NCI-H2107 treated with DMSO at 0.1 percent for 48 hours (cell line): Measurements from ENCODE around the gene SYTL3.
"Not testable (repeated sequence)": the region's sequence is repeated elsewhere in the genome, so short reads cannot be mapped to it uniquely, and the experiment has no call there.

ENCODE experiments used
- DNase-seq: peaks from one replicate; lab custom pipeline; 2025; ENCODE audit not compliant: unreplicated experiment; lab: John Stamatoyannopoulos, UW

Gene SYTL3

DNA sequence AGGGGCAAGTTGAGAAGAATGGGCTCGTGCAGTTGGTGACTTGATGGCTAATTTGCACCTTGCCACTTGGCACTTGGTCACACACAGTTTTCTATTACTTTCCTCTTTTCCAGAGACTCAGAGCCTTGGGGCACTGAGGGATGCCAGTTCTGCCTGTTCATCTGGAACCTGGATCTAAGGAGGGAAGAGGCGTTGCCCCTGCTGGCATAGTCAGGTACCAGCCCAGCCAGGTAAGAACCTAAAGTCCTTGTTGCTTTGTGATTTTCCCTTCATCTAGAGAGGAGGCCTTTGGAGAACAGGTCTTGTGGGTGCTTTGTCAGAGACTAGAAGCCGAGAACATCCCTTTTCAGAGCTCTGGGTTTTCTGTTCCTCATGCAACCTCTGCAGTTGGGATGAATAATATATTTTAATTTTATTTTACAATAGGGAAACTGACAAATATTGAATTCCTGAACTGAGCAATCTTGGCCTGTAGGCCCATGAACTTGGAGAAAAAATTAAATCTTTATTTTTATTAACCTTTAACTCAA lies 11.4 kb downstream of the SYTL3 start:
- DNase-seq, result no peak

DNA sequence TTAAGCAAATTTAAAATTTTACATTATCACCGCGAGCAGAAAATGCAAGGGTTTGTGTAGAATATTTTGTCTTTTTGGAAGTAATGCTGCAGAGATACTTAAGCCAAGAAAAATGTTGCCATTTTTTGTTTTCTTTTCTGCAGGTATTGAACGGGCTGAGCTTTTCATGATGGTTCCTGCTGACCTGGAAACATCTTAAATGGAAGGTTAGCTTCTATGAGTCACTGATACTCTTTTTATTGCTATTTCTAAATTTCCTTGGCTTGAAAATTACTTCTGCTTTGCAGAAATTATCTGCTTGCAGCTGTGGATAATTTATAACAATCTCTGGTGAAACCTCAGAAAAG lies 12.7 kb downstream of the SYTL3 start:
- DNase-seq, result peak; percentile 61

DNA sequence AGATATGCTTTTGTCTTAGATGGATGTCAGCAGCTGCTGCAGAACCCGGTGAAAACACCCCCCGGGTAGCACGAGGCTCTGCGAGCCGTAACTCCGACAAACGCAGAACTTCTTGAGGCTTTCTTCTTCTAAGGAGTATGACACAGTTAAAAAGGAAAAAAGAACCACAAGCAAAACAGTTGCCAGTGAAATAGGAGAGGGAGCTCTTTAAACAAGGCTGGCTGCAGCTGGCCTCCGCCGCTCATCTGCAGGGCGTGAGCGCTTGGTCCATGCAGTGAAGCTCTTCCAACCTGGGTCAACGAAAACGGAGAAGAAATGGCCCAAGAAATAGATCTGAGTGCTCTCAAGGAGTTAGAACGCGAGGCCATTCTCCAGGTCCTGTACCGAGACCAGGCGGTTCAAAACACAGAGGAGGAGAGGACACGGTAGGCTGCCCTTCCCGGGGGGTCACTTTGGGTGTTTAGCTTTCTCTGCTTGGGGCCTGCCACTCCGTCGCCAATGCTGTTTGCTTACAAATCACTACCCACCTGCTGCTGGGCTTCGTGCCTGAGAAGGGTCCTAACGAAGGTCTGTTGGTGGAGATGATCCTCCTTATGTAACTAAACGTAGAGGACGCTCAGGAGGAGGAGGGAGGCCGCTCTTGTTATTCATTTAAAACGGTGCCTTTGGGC lies 13.2 kb downstream of the SYTL3 start:
- DNase-seq, result peak; percentile 68

DNA sequence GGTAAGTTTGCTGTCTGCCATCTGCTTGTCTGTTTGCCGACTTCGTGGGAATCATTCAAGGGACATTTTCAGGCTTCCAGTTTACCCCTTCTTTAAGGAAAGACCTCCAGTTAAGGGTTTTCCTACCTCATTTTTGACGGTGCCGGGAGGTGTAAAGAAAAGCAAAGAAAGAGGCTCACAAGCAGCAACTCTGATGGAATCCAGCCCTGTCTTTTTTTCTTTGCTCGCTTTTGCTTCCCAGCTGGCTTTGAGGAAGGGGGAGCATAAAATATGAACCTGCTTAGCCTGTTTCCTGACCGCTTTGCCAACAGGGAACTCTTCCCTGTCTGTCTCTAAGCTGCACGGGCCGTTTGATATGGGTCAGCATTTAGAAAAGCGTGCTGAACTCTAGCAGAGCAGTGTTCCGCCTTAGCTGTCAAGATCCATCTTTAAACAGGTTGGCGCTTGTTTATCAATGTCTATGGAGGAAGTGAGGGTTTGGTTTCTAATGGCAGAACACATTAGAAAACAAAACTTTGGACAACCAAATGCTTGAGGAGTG lies 13.8 kb downstream of the SYTL3 start:
- peak; percentile 57 for DNase-seq

DNA sequence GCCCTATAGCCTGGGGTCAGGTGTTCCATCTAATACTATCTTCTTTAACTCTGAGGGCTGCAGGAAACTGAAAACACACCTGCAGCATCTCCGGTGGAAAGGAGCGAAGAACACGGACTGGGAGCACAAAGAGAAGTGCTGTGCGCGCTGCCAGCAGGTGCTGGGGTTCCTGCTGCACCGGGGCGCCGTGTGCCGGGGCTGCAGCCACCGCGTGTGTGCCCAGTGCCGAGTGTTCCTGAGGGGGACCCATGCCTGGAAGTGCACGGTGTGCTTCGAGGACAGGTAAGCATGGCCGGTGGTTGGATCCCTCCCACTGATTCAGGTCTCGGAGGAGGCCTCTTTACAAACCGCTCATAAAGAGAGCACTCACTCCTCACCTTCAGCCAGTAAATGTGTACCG lies 15.5 kb downstream of the SYTL3 start:
- DNase-seq, result no peak

DNA sequence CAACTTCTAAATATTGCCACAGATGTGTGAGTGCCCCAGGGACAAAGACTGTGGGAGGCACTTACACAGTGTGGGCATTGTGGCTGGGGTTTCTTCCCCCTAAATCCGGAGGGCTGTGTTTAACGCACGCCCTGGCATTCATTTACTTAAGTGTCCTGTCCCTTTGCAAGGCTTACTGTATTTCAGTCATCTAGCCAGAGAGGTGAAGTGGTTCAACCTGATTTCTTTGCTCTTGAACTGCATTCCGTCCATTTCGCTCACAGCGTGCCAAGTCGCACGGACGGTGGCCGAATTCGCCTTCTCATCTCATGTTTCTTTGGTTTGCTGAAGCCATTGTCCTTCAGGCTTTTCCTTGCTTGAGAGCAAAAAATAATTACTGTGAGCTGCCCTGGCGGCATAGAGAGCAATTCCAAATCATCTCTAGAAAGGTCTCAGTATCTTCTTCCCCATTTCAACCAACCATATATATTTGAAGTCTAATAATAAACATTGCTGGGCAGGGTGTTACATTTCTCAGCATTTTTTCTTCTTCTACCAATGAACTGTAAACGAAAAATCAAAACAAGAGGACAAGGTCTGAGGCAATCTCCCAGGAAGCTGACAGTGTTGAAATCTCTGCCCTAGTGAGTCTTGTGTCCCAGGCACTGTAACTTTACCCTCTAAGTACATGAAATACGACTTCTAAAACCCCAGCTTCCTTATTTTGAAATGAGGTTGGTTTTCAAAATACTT lies 16.9 kb downstream of the SYTL3 start:
- DNase-seq, result peak; percentile 34

DNA sequence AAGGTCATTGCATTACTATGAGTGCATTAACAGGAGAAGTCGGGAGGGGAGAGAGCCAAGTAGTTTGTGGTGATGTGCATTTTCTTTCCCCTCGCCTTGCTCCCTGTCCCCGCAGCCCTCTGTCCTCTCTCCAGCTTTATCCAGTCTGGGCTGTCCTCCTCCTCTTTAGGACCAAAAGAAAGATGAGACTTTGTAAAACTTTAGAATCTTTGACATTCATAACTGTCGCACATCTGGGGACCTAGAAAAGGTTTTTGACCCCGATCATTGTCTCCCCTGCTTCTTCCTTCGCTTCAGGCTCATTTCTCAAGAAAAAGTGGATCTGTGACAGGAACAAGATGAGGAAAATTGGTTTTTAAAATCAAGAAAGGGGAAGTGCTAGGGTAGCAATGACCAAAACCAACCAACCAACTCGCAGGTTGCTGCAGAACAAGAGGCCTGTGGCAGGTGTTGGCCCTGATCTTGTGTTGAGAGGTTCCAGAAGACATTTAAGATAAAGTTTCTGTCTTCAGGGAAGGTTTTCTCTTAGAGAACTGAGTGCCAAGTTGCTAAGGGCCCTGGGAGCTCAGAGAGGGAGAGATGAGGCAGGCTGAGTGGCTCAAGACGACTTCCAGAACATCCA lies 17.6 kb downstream of the SYTL3 start:
- no peak for DNase-seq

DNA sequence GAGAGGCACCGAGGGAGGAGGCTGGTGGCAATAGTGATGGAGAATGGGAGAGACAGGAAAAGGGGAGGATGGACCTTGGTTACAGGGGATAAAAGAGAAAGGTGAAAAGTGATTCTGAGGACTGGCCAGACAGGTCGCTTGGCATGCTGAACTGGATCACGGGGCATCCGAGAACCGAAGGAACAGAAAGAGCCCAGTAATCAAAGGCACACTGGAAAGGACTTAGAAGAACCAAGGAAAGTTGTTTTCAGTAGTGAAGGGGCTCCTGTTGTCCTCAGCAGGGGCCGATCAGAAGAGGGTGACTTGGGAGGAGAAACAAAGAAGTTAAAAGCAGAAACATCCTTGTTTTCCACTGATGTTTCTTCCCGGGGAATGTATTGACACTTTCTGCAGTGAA lies 18.9 kb downstream of the SYTL3 start:
- DNase-seq, result no peak

DNA sequence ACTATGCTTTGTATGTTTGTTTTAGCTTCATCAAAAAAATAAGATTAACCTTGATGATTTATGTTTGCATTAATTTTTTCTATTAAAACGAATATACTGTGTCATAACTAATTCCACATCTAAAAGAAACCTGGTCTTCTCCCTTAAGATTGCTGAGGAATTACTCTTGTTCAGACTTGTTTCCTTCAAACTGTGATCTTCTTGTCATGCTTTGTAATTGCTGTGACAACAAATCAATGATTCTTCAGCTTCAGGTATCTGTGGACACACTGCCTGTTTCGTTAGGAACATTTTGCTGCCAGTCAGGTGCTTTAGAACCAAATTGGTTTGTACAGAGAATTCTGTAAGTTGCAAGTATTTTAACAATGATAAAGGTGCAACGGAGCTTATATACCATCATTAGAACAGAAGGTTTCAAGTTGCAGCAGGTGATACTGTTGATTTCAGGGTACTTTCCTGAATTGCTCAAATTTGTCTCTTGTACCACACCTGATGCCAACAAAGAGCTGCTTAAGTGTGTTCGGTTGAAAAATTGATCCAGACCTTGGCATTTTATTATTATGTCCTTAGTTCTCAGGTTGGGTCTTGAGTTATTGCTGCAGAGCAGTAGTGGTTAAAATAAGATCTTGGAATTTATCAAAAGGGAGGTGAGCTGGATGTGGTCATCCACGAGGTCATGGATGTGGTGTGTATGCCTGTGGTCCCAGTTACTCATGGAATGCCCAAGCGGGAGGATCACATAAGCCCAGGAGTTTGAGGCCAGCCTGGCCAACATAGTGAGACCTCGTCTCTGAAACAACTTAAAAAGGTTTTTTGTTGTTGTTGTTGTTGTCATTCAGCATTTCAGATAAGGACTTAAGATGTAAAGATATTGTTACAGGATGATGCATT lies 19.5 kb downstream of the SYTL3 start:
- DNase-seq, result peak; percentile 50

DNA sequence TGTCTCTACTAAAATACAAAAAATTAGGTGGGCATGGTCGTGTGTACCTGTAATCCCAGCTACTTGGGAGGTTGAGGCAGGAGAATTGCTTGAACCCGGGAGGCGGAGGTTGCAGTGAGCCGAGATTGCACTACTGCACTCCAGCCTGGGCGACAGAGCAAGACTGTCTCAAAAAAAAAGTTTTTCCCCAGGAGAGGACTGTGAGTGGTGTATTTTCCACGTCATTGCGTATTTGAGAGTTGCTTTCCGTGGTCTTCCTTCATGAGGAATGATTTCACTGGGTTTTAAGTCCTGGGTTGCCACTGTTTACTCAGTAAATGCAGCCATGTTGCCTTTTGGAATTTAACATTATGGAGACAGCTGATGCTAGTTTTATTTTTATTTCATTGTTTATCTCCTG lies 22.3 kb downstream of the SYTL3 start:
- not testable (repeated sequence) for DNase-seq

DNA sequence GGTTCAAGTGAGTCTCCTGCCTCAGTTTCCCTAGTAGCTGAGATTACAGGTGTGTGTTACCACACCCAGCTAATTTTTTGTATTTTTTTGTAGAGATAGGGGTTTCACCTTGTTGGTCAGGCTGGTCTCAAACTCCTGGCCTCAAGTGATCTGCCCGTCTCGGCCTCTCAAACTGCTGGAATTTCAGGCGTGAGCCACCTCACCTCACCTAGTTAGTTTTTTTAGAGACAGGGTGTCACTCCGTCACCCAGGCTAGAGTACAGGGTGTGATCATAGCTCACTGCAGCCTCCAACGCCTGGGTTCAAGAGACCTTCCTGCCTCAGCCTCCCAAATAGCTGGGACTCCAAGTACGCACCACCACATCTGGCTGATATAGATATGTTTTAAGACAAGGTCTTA lies 22.9 kb downstream of the SYTL3 start:
- no peak for DNase-seq

DNA sequence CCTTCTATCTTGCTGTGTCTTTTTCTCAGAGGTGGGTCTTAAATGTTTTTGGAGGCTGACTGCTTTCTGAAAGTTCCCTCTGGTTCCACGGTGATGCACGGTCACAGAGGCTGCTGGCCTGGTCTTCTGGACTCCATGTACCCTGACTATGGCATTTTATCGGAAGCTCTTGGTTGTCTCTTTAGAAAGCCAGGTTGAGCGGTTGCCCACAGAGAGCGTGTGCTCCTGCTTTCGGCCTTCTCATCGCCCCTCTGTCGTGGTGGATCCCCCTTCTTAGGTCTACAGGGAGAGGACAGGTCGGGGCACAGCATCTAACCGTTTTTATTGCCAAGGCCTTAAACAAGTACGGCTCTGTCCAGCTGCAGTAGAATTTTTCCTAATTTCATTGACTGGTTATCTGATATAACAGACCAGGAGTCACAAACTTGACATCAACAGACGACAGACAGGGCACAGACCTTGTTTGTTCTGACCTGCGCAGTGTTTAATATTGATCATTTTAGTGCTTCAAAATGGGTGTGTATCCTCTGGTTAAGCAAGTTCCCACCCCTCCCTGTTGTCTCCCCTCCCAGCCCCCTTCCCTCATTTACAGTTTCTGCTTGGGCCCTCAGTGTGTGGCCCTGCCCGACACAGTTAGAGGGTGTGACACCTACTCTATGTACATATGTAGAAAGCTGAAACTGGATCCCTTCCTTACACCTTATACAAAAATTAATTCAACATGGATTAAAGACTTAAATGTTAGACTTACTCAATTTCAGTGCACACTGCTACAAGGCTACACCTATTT lies 24.7 kb downstream of the SYTL3 start:
- no peak for DNase-seq

DNA sequence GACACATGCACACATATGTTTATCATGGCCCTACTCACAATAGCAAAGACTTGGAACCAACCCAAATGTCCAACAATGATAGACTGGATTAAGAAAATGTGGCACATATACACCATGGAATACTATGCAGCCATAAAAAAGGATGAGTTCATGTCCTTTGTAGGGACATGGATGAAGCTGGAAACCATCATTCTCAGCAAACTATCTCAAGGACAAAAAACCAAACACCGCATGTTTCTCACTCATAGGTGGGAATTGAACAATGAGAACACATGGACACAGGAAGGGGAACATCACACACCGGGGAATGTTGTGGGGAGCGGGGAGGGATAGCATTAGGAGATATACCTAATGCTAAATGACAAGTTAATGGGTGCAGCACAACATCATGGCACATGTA lies 27.2 kb downstream of the SYTL3 start:
- DNase-seq, result not testable (repeated sequence)

DNA sequence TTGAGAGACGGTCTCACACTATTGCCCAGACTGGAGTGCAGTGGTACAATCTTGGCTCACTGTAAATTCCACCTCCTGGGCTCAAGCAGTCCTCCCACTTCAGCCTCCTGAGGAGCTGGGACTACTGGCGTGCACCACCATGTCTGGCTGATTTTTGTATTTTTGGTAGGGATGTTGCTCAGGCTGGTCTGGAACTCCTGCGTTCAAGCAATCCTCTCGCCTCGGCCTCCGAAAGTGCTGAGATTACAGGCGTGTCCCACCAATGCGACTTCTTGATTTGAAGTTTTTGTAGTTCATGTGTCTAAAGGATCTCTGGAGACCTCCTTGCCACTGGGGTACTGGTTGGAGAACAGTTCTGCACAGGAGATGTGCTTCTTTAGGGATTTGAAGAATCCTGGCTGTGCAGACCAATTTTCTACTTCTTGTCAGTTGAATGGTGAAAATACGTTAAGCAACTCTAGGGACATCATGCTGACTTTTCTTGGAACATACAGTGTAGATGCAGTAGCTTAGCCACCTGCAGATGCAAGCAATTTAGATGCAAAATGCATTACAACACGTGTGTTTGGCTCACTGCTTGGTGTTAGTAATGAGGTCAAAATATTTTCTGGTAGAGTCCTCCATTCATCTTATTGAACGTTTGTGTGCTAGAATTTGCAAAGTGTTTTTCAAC lies 28.2 kb downstream of the SYTL3 start:
- no peak for DNase-seq

DNA sequence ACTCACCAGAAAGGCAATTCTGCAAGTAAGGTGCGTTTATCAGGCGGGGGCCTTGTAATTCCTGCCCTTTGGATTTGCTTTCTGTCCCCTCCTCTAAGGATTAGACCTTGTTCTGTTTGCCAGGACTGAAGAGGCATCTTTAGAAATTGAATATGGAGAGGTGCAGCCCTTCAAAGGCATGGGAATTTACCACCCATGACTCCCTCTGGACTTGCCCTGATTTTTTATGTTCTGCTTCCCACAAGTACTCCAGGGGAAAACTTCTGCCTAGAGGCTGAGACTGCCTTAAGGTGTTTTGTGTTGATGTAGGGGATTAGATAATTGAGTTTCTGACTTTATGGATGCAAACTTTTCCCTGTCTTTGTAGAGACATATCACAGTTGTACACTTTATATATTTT lies 30.2 kb downstream of the SYTL3 start:
- no peak for DNase-seq

DNA sequence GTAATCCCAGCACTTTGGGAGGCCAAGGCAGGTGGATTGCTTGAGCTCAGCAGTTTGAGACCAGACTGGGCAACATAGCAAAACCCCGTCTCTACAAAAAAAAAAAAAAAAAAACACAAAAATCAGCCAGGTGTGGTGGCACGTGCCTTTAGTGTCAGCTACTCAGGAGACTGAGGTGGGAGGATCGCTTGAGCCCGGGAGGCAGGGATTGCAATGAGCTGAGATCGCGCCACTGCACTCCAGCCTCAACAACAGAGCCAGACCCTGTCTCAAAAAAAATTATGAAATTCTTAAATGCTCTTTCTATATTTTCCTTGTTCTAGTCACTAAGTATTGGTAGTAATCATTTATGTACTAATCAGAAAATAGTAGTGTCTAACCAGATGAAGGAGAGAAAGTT lies 30.6 kb downstream of the SYTL3 start:
- no peak for DNase-seq

DNA sequence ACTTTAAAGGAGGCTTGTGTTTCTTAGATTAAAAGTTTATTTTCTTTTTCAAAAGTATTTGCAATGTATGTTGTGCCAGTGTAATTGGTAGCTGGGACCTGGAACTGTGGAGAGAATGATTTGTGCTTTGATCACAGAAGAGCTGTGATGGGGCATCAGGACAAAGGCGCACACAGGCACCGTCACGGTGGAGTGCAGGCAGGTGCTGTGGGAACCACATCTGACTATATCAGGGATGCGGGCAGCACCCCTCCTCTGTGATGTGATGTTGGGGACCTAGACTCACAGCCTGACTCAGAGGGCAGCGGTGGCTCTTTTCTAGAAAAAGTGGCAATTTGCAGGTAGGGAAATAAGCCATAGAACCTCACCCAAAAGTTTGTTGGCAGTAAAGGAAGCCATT lies 34.5 kb downstream of the SYTL3 start:
- peak; percentile 31 for DNase-seq

DNA sequence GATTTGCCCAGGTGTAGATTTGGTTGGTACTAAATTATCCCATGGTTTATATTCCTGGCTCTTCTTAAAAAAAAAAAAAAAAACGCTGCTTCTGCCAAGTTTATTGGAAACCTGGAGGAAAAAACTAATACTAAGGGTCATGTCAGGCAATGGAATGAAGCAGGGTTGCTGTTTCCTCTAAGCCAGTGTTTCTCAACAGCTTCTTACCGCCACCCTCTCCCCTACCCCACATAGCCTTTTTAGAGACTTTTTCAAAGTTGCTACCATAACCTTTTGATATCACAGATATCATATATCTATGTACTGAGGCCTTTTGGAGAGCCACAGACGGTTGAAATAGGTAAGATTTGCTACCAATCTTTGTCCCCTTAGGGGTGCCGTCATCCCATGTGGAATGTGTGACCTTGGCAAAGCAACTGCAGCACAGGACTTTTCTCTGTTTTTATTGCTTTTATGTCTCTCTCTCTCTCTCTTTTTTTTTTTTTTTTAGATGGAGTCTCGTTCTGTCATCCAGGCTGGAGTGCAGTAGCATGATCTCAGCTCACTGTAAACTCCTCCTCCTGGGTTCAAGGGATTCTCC lies 35.0 kb downstream of the SYTL3 start:
- no peak for DNase-seq

DNA sequence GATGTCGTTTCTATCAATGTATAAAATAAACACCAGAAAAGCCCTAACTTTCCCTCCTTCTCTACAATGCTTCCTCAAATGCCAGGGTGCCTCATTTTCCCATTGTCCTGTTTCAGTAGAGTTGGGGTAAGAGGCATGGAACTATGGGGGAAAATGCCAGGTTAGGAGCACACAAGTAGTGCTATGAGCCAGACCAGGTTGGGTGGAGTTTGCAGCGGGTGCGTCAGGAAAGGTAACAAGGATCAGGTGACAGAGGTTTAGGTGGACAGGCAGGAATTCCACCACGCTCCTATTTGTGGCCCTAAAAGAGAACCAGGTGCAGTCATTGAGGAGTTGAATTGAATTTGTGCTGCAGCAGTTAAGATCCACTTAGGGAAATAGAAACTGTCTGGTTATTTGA lies 36.5 kb downstream of the SYTL3 start:
- peak; percentile 92 for DNase-seq
